ENCODE results near the gene KCTD7. TPM values are rescaled to one million over a fixed set of nuclear protein-coding genes. Genes with fewer than 3 reads are reported as not detected.

Gene KCTD7
- total and polyA plus RNA-seq, 2 of the 13 experiments (the other 11 are each of a cell fraction or from before 2014, with no cell fraction given), result 7.3 to 13.5 TPM

- TF ChIP-seq SNAPC4 (CRISPR knock-in tag; IDR thresholded peaks at IDR 0.05) (no peak), ISL2 (CRISPR knock-in tag; IDR thresholded peaks at IDR 0.05) (peak; percentile 79; the same call in 1 of the 2 replicates), ZNF709 (CRISPR knock-in tag; IDR thresholded peaks at IDR 0.05) (peak; percentile 95), MYPOP (CRISPR knock-in tag; IDR thresholded peaks at IDR 0.05) (peak; percentile 82), ZFP41 (CRISPR knock-in tag; IDR thresholded peaks at IDR 0.05; ENCODE audit: borderline replicate concordance) (no peak; the same call in 1 of the 2 replicates), THAP9 (CRISPR knock-in tag; IDR thresholded peaks at IDR 0.05; ENCODE audit: borderline replicate concordance) (peak; percentile 87; the same call in 1 of the 2 replicates), ZNF619 (CRISPR knock-in tag; IDR thresholded peaks at IDR 0.05) (no peak), ETS1 (CRISPR knock-in tag; IDR thresholded peaks at IDR 0.05) (peak; percentile 62; the same call in 1 of the 2 replicates), ZNF367 (CRISPR knock-in tag; IDR thresholded peaks at IDR 0.05; ENCODE audit: borderline replicate concordance) (no peak), ZNF747 (CRISPR knock-in tag; IDR thresholded peaks at IDR 0.05; ENCODE audit: borderline replicate concordance) (peak; percentile 99), RFX3 (CRISPR knock-in tag; IDR thresholded peaks at IDR 0.05) (no peak), KDM5B (CRISPR knock-in tag; IDR thresholded peaks at IDR 0.05; ENCODE audit: borderline replicate concordance) (peak; percentile 89; the same call in 1 of the 2 replicates), ZMYM4 (CRISPR knock-in tag; IDR thresholded peaks at IDR 0.05) (peak; percentile 83), NRL (CRISPR knock-in tag; IDR thresholded peaks at IDR 0.05; ENCODE audit: borderline replicate concordance) (peak; percentile 6; the same call in 1 of the 2 replicates), ZNF33B (CRISPR knock-in tag; IDR thresholded peaks at IDR 0.05) (no peak; the same call in 1 of the 2 replicates), ZBTB21 (CRISPR knock-in tag; IDR thresholded peaks at IDR 0.05) (peak; percentile 98), AGO2 (optimal IDR thresholded peaks at IDR 0.05; ENCODE audit: low read depth, low read length) (peak; percentile 83), ZFAT (CRISPR knock-in tag; conservative IDR thresholded peaks at IDR 0.05) (0 out of 2 replicates have a peak, but pooled peaks have one; percentile 68), SUZ12 (IDR thresholded peaks at IDR 0.05; ENCODE audit: low read depth, low read length) (no peak)
These were observed 25.8 kb downstream of the KCTD7 start (continued) for GRCh38 chr7:66654275-66655112.

Measured in HepG2 (cell line).